ENCODE measurements around the gene TESK2. TPM values are rescaled to one million over a fixed set of nuclear protein-coding genes. Genes with fewer than 3 reads are reported as not detected.

Gene TESK2
- total and polyA plus RNA-seq, 2 of the 8 experiments (the other 6 are each of a cell fraction or from before 2014, with no cell fraction given) = 10.8 to 12.6 TPM

DNA sequence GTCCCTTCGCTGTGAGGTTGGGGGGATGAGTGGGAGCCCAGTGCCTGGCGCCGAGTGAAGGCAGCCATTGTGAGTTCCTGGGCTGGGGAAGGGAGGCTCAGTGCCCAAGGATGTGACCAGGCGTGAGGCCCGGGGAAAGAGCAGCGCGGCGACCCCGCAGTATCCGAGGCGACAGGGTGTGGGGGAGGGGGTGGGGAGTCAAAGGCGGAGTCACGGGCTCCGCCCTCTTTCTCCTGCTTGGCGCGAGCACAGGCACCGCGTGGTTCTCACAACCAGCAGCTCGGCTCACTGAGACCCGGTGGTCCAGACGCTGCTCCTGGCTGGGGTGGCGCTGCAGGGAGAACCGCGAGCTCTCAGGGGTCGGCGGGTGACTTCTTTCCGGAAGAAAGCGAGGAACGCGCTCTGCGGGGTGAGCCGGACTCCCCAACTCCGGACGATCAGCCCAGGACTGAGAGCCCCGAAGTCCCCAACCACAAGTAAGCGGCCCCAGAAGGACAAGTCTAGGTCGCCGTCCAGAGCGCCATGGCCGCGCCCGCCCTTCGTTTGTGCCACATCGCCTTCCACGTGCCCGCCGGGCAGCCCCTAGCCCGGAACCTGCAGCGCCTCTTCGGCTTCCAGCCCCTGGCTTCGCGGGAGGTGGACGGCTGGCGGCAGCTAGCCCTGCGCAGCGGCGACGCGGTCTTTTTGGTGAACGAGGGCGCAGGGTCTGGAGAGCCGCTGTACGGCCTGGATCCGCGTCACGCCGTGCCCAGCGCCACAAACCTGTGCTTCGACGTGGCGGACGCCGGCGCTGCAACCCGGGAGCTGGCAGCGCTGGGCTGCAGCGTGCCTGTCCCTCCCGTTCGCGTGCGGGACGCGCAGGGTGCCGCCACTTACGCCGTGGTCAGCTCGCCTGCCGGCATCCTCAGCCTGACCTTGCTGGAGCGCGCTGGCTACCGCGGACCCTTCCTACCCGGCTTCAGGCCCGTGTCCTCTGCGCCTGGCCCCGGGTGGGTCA lies 164.0 kb downstream of the TESK2 start, which contains the start of gene HPDL (continued):
- no peak for TF ChIP-seq CHD7 (IDR thresholded peaks at IDR 0.05; ENCODE audit: insufficient replicate concordance, low read length)
- TF ChIP-seq POLR2A (IDR thresholded peaks at IDR 0.05; ENCODE audit: control extremely low read depth in 1 of 2, low read depth in 2 of 2, low read length in 2 of 2) = peak; percentile 77 to 100
- peak in 1 of 2 experiments; percentile 76; a peak in 1 of 4 replicates for TF ChIP-seq HDAC2 (IDR thresholded peaks at IDR 0.05; ENCODE audit: borderline replicate concordance in 1 of 2, low read depth in 2 of 2, low read length in 2 of 2)
- TF ChIP-seq TEAD4 (IDR thresholded peaks at IDR 0.05; ENCODE audit: low read depth, low read length) = no peak
- peak; percentile 14 to 23; a peak in 1 of 4 replicates for TF ChIP-seq RAD21 (IDR thresholded peaks at IDR 0.05 in 1 of 2, conservative IDR thresholded peaks at IDR 0.05 in 1 of 2; ENCODE audit: low read depth in 2 of 2, low read length in 2 of 2)
- TF ChIP-seq RBBP5 (IDR thresholded peaks at IDR 0.05; ENCODE audit: borderline replicate concordance, low read depth, low read length) = peak; percentile 45; the same call in 1 of the 2 replicates
- TF ChIP-seq RNF2 (IDR thresholded peaks at IDR 0.05; ENCODE audit: borderline replicate concordance, low read depth, low read length, missing control alignments, poor library complexity, severe bottlenecking) = peak; percentile 33
